HG03521 (cell line): Measurements from ENCODE around the gene CHGA.

Source experiments
- ATAC-seq: cut with Tn5 transposase; IDR thresholded peaks from one replicate; pipeline ENCODE4 v1.9.1; 2021; ENCODE audit warnings: mild to moderate bottlenecking, moderate library complexity; ENCODE audit not compliant: unreplicated experiment

The CHGA gene

DNA sequence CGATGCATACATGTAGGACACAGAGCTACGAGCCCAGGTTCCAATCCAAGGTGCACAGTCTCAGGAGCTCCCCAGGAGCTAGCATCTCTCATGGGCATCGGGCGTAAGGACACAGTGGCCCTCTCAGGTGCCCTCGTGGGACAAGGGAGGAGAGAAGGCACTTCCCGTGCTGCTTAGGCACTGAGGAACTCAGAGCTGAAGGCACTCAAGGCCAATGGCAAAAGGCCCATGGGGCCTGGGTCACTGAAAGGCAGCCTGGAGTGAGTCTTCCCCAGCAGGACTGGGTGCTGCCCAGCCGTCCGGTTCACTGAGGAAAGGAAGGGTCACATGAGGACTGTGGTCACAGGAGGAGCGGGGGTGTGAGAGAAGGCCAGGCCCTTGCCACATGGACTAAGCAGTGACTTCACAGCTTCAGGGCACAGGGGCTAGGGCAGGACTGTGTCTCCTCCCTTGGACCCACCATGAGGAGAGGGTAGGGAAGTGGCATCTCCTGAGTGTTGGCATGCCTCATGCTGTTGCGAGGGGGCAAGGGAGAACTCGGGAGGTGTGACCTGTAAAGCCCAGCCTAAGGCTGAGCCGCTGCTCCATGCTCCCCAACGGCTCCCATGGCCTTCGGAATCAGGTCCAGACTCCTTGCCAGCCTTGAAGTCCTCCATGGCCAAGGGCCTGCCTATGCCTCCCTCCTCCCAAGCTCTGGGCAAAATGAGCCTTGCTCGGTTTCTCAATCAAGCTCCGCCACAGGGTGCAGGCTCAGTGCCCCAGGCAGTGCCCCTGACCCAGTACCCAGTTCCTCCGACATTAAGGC is 51.8 kb downstream of the CHGA start:
- no peak for ATAC-seq

GRCh38 chr14:92976268-92976667 is 53.3 kb downstream of the CHGA start:
- ATAC-seq, result no peak

DNA sequence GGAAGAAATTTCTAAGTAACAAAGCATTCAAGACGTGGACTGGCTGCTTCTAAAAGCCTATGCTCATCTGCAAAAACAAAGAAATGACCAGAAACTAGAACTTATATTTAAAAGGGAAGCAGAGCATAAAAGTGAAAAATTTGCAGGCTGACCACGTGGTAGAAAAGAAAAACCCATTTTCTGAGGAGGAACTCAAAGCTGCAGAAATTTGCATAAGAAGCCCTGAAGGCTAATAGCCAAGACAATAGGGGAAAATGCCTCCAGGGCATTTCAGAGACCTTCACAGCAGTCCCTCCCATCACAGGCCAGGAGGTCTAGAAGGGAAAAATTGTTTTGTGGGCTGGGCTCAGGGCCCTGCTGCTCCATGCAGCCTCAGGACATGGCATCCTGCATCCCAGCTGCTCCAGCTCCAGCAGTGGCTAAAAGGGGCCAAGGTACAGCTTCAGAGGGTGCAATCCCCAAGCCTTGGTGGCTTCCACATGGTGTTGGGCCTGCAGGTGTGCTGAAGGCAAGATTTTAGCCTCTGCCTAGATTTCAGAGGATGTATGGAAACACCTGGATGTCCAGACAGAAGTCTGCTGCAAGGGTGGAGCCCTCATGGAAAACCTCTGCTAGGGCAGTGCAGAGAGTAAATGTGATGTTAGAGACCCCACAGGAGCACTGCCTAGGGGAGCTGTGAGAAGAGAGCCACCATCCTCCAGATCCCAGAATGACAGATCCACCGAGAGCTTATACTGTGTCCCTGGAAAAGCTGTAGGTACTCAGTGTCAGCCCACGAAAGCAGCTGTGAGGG is 55.5 kb downstream of the CHGA start:
- no peak for ATAC-seq

DNA sequence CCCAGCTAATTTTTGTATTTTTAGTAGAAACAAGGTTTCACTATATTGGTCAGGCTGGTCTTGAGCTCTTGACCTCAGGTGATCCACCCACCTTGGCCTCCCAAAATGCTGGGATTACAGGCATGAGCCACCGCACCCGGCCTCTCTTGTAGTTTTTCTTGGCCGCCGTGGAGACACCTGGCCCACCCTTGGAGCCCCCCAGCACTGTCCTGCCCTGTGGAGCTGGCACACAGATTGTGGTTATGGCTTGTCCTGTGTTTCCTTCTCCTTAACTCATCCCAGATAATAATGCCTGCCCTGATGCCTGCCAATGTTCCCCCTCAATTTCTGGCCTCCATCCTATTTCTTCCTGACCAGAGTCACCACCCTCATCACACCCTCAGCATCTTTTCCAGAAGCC is 57.9 kb downstream of the CHGA start:
- no peak for ATAC-seq

GRCh38 chr14:92981726-92982125 is 58.8 kb downstream of the CHGA start:
- ATAC-seq, result no peak

GRCh38 chr14:92982956-92983355 is 60.0 kb downstream of the CHGA start:
- ATAC-seq, result no peak

- ATAC-seq, result no peak
Measured at GRCh38 chr14:92984082-92984788, 61.3 kb downstream of the CHGA start.
